HG03565 (cell line): ENCODE data around the gene GAS2.

Experiments used
- ATAC-seq: cut with Tn5 transposase; IDR thresholded peaks from one replicate; pipeline ENCODE4 v1.9.1; 2021; ENCODE audit warnings: mild to moderate bottlenecking, moderate library complexity; ENCODE audit not compliant: unreplicated experiment

The GAS2 gene

DNA sequence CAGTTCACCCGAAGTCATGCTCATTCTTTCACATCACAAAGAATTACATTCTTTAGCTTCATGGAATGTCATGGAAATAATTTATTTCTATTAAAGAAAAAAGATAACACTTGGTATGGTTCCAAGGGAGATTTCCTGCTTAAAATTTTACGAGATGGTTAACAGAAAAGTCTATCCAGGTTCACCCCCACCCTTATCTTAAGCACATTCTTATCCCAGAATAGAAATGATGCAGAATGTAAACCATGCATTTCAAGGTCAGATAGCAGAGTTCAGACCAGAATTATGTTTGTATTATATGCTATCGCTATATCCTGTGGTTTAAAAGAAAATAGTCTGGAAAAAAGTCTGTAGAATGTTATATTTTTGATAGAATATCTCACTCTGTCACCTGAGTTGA lies 58.7 kb downstream of the GAS2 start:
- ATAC-seq, result no peak

DNA sequence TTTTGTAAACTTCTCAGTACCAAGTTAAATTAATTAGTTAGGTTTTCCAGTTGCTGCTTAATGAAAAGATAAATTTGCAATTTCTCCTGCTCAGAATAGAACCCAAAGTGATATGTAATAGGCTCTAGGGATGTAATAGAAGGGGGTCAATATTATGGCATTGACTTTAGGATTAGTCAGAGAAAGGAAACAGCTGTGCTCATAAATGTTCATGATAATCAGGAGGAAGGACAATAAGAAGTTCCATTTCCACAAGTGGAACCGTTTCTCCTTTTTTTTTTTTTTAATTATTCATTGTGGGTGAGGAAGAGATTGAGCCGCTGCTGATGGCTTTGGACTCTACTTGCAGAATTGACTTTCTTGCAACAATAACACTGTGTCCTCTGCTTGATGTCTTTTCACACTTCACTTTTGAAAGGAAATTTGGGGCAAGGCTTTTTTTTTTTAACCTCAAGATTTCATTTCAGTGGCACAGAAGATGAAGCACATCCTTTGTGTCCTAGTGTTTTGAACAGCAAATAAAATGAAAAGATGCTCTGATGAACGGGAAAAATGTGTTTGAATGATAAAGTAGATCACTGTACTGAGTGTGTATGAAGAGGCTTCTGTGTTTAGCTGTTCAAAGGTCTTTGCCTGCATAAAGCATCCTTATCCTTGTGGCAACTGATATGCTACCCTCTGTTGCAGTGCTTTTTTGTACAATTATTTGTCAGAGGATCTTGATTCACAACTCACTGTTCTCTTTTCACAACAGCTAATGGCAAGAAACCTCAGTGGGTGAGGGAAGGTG lies 62.4 kb downstream of the GAS2 start:
- ATAC-seq, result no peak

DNA sequence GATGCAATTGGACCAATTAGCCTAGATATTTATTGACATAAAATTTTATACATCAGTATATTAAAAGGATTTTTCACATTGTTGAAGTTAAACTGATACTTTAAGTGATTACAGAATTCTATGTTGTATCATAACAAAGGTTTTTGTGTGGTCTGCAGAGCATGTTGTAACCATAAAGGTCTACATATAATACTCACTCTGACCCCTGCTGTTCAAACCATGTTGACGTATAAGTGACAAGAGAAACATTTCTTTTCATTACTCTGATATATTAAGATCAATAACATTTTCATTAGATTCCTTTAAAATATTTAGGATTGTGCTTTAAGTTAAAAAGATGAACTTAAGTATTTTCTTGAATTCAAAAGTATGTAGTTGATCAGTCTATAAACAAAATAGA lies 63.9 kb downstream of the GAS2 start:
- no peak for ATAC-seq

DNA sequence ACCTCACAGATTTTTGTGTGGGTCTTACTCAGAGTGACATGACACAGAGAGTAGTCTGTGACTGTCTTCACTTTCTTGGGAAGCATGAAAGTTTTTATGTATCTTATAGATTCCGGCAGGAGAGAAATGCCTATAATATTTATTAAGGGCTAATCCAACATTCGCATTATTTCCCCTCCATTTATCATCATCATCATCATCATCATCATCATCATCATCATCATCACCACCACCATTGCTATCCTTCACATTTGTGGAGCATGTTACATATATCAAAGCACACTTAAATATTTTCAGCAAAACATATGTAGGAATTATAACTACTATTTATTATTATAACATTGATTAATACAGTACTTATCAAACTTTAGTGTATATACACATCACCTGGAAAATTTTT lies 66.2 kb downstream of the GAS2 start:
- no peak for ATAC-seq

DNA sequence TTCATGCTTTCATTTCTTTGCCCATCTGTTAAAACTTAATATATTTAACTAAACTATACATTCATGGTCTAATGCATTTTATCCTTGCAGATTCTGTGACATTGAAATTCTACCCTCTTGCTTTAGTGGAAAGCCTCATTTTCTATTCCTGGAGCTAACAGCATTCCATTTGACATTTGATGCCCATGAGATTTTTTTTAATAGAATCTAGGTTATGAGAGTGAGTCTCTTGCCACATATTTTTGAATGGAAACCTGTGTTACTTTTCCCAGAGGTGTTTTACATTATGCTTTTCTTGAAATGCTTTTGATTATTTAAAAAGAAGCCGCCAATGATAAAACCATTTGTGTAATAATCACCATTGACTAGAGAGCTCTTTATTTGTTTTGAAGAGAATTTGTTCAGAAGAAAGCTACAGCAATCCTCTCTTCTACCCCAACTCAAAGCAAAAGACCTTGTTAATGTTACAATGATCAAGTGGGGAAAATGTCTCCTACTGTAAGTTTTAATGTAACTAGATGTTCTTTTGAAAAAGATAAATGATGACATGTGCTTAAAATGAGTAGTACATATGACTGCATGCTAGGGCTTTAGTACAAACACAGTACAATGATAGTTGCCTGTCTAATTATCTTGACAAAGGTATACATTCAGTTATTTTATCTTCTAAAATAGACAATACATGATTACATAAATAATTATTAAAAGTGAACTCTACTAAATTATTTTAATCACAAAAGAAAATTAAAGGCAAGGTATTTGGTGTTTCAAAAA lies 67.3 kb downstream of the GAS2 start:
- ATAC-seq, result no peak

DNA sequence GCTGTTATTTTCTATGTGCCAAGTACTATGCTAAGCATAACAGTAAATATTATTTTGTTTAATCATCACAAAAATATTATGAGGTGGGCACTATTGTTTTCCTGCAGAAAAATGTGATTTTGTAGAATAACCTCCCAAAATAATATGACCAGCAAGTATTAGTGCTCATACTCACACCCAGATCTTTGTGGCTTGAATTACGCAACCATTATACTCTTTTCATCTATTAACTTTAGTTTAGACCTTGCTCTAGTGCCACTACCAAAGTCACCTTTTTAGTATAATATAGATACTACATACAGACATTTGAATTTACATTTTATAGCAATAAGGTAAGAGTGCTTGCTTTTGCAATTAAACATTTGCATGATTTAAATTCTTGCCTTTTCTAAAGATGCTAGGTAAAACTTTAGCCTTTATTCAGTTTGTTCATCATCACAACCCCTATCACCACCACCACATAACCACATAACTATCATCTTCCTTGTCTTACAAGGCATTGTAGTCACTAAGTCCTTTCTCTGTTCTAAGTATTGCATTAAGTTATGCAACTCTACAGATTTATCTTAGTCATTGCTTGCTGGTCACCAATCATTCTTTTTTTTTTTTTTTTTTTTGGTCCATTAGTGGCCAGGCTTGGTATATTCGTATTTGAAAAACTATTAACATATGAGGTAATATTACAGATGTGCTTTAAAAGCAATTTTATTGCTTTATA lies 68.4 kb downstream of the GAS2 start:
- ATAC-seq, result no peak

DNA sequence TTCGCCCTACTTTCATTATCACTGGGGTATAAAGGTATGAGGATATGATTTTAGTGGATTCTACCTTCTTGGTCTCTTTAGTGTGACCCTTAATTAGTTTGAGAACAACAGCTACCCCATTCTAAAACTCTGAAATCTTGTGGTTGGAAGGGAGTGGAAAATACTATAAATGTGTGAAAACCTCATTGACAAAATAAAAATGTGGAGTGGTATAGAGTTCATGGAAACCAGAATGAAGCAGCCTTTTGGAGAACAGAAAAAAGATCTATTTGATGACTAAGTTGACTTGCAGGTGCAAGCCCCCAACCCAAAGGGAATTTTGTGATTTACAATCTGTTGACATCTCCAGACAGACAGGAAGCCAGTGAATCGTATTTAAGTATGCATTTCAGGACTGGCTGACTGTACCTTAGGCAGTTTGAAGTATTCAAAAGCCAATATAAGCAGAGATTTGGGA lies 75.8 kb downstream of the GAS2 start:
- ATAC-seq, result no peak

DNA sequence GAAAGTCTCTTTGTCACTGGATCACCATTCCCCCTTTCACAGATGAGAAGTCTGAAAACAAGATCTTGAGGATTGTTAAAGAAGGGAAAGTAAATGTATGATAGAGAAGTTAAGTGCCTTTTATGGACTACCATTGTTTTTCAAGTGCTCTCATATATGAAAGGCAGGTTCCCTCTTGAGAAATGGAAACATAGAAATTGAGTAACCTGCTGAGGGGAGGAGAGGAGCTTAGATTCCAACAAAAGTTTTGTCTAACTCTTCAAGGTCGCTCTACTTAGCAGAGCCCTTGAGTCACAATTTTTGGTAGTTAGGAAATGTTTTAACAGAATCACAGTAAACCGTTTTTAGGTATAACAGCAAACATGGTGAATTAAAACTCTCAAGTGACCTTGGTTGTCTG lies 83.1 kb downstream of the GAS2 start:
- no peak for ATAC-seq

DNA sequence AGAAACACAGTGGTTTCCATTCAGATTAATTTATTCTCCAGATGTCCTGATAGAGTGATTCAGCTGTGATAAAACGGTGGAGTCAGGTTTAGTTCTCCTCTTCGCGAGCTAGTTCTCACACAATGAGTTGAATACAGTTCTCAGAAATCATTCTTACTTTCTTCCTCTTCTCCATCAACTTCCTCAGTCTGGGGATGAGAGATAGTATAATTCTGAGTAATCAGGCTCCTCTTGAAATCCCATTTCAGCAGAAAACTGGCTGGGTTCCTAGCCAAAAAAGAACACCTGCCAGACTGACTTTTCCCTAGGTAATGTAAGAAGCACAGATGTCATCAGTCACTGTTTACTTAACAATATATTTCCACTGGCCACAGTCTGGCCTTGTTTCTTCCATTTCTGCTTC lies 86.5 kb downstream of the GAS2 start:
- no peak for ATAC-seq

DNA sequence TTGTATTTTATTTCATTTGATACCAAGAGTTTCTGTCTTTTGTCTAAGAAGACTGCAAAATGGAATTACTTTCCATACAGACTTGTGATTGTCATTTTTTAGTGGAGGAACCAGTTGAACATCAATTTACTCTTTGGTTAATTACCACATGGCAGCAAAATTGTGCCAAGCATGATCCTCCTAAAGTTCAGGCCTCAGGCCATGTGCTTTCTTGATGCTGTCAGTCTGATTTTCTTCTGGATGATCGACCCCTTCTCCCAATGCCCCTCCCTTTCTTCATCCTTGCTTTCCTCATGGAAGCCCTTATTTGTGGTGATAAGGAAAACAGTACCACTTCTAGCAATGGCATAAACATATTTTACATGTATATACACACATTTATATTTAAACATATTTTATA lies 87.0 kb downstream of the GAS2 start:
- ATAC-seq, result no peak

DNA sequence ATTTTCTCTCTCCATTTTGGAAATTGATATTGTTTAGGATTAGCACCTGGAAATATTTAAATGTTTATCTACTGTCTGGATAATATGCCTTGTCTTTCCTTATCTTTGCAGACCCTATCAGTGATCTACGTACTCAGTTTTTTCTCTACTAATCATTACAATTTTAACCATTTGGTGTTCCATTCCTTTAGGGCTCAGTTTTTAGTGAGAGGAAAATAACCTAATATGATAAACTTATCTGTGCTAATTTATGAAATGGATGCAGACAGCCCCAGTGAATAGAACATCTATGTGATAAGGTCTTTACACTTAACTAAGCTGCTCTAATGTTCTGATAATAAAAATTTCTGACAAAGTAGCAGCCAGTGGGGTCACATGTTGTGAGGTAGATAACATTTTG lies 94.7 kb downstream of the GAS2 start:
- ATAC-seq, result no peak

DNA sequence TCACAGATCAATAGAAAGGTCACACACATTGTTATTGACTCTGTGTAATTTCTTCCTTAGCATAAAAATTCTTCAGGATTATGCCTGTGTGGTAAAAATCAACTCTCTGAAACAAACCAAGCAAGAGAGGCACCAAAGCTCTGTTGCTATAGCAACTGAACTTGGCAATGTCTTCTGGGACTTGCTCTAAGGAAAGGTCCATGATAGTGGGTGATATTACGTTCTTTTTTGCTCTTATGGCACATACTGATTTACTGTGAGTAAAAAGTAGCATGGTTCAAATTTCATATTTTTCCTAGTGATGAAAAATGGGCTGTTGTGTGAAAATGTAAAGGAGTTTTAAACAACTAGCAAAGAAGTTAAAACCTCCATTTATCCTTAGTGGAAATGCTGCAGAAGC lies 96.8 kb downstream of the GAS2 start:
- no peak for ATAC-seq

DNA sequence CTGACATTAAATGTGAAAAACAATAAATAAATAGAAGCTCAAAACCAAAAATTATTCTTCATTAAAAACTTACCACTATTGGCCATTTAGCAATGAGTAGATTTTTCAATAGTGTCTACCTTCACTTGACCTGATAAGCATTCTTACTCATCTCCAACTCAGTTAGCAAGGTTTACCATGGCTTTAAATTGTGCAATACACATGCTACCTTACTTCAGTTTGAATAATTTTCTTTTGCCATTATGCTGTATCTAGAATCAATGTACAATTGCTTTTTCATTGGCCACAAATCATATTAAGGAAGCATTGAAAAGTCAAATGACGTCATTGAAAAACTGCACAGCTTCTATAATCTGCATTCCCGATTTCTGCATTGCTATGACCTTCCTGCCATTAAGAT lies 98.3 kb downstream of the GAS2 start:
- no peak for ATAC-seq

DNA sequence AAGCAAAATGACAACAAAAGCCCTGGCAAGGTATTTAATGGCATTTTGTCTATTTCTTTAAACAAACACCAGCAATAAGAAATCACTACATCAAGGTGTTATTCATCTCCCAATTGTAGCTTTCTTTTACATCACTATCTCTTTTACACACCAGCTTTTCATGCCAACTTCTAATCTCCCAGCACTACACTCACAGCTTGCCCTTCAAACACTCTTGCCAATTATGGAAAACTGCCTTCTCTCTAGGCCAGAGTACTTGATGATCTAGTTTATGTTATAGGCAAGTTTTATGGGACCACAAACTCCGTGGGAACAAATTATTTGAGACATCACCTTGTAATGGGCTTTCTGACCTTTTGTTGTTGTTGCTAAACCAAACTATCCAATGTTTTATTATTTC lies 101.9 kb downstream of the GAS2 start:
- ATAC-seq, result no peak

DNA sequence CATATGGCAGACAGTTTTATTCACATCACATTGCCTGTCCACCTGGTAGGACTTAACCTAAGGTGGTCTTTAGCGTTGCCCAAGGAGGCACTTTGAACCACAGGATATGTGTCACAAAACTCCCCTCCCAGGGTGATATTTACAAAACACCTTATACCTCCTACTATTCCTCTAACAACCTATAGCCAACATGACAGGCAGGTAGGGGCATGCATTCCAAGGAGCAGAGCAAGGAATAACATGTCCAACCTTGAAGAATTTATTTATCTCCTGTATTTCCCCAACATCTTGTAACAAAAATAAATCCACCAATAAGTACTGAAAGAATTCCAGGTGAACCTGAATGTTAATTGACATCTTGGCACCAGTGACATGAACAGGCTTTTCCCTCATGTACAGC lies 102.7 kb downstream of the GAS2 start:
- no peak for ATAC-seq

DNA sequence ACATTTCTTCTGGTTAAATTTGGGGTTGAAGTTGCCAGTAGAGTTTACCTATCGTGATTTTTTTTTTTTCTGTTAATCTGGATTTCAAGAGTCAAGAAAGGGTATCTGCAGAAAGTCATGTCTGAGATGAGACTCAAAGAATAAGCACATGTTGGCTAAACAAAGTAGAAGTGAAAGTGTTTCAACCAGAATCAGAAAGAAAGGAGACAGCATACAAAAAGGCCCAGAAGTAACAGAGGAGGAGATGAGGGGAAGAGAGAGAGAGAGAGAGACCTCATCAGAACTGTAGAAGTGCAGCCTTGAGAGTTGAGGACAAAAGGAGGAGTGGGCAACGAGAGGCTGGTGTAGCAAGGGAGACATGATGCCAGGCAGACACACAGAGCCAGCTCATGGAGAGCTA lies 108.3 kb downstream of the GAS2 start:
- peak; percentile 42 for ATAC-seq

DNA sequence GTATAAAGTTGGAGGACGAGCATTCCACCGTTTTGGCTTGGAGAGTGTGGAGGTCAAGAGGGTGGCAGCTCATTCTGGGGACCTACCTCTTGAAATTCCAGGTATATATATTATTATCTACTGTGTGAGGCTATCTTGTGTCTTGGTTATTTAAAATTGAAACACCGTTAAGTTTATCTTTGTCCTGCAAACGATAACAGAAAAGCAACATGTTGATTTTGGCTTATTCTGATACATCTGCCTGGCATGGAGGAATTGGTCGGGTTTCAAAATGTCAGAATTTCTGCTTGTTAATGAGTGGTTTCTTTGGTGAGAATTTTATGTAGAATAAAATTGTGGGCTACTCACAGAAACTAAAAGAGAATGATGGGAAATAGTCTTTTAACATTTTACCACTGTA lies 108.8 kb downstream of the GAS2 start:
- ATAC-seq, result no peak

DNA sequence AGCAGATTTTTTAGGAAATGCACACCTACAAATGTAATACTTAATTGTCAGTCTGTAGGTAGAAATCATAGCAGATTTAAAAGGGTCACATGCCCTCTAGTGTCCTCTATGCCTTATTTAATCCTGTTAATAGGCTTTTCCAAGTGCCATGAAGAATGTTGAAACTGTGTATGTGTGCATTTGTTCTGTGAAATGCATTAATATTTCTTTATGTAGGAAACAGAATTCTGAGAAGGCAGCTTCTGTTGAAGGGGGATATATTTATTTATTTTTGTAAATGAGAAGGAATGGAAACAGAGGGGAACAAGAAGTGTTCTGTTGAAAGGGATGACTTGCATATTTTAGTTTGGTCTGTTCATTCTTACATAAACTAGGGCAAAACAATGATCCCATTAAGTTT lies 112.2 kb downstream of the GAS2 start:
- ATAC-seq, result no peak

DNA sequence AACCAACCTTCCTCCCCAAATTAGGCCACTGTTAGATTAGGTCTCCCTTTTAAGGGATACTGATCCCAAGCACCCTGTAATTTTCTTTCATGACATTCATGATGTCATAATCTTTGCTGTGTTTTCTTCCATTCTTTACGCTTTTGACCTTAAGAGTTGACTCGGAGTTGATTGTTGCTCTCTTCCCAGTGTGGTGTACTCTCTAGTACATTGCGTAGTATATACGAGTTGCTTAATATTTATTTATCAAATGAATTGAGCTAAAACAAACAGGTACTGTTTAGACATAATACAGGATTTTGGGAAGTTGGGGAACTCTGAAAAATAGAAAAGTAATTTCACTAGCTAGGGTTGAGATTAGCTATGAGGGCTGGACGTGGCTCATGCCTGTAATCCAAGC lies 113.4 kb downstream of the GAS2 start:
- ATAC-seq, result no peak

DNA sequence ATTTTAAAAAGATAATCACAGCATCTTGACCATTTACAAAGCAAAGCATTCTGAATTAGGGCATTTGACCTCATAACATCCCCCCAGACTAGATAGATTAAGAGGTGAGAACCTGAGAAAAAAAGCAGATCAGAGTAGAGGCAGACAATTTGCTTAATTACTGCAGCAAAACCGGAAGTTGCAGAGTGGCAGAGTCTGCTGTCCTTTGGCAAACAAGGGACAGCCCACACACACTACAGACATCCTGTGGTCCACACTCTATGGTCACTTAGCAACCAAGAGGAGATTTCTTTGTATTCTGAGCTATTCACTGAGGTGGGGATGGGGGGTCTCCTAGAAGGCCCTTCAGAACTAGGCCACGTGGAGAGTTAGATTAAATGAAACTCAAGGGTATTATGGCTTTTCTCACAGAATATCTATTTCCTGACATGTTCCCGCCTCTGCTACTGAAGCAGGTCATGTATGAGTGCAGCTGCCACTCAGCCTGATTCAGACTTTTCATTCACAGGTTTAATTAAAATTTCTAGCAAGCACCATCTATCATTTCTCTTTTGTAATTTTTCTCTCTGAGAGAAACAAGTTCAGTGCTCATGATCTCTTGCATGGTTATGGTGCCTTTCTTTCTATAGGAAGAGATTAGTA lies 114.7 kb downstream of the GAS2 start:
- peak; percentile 80 for ATAC-seq

DNA sequence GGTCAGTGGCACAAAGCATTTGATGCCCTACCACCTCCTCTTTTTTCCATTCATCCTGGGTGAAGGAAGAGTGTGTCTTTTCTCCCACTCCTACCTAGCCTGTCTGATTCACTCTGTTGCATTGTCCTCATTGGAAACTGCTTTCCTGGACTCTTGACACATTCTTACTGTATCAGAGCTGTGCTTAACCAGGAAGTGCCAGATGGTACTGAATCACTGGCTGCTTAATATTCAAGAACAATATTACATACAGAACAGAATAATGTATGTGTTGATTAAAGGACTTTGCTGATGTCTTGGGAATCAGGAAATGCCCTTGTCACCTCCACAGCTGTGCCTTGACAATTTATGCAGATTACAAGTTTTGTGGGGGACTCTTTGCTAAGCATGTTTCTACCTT lies 118.8 kb downstream of the GAS2 start:
- ATAC-seq, result no peak
